Small intestine (tissue), 7 donors: ENCODE results near the gene LIMCH1. TPM values are rescaled to one million over a fixed set of nuclear protein-coding genes. Genes with fewer than 3 reads are reported as not detected.

Source experiments
- DNase-seq, 2 donors: peaks; one replicate each; pipeline versions ENCODE4 v3.0.0 to v3.0.0-alpha.2; 2013
- FAIRE-seq: peaks from 2 replicates; lab custom pipeline; 2012; peaks lifted over from hg19 to GRCh38; lab: Jason Lieb, UNC
- H3K27ac ChIP-seq, 3 donors: one replicate each; pipeline ENCODE4 v1.5.1; 2013; ENCODE audit warnings: low read length in 2 of 3, mild to moderate bottlenecking in 2 of 3, control low read depth in 1 of 3, inconsistent platforms in 1 of 3, low read depth in 1 of 3, moderate library complexity in 1 of 3
- H3K27me3 ChIP-seq, 3 donors: one replicate each; pipeline ENCODE4 v1.6.1; 2013; ENCODE audit warnings: low read length in 3 of 3, inconsistent platforms in 1 of 3; ENCODE audit not compliant: control insufficient read depth in 3 of 3, insufficient read depth in 3 of 3
- H3K36me3 ChIP-seq, 3 donors: one replicate each; pipeline ENCODE4 v1.6.1; 2013; ENCODE audit warnings: low read length in 3 of 3, inconsistent platforms in 1 of 3, low read depth in 1 of 3, mild to moderate bottlenecking in 1 of 3, moderate library complexity in 1 of 3; ENCODE audit not compliant: control insufficient read depth in 3 of 3, insufficient read depth in 2 of 3
- H3K4me1 ChIP-seq, 3 donors: one replicate each; pipeline ENCODE4 v1.6.1; 2013; ENCODE audit warnings: low read length in 2 of 3, inconsistent platforms in 1 of 3, low read depth in 1 of 3, mild to moderate bottlenecking in 1 of 3, moderate library complexity in 1 of 3; ENCODE audit not compliant: control insufficient read depth in 3 of 3, insufficient read depth in 2 of 3
- H3K4me3 ChIP-seq, 3 donors: one replicate each; pipeline ENCODE4 v1.5.1; 2013; ENCODE audit warnings: low read length in 3 of 3, control low read depth in 1 of 3, inconsistent platforms in 1 of 3, low read depth in 1 of 3, mild to moderate bottlenecking in 1 of 3, moderate library complexity in 1 of 3
- H3K9me3 ChIP-seq, 2 donors: one replicate each; pipeline ENCODE4 v1.6.1; 2013; ENCODE audit warnings: low read depth in 1 of 2, low read length in 1 of 2; ENCODE audit not compliant: control insufficient read depth in 2 of 2, insufficient read depth in 1 of 2
- WGBS, 3 donors: extraction: QIAGEN DNeasy Blood & Tissue Kit; methylation state at CpG; one replicate each; pipeline ENCODE4 v1.1.7; 2013; 5-methylcytosine and 5-hydroxymethylcytosine counted together
- polyA plus RNA-seq, 4 donors: library from polyadenylated mRNA; stranded (reverse) in 3 of 4; unstranded in 1 of 4; fragments of 200-250 nt in 3 of 4; fragments of 120-200 nt in 1 of 4; gene quantifications; one replicate each; pipeline versions ENCODE4 v1.2.1 to v1.2.3, GENCODE V29; 2013
- donor health status: healthy with polysubstance abuse.
- donor health status: control.
- donor health status: control.
- donor health status: Bipolar disorder and iron deficiency.
- donor health status: healthy.

The LIMCH1 gene
- polyA plus RNA-seq, 4 donors: 1.6 to 10.8 (median 4.1) TPM

GRCh38 chr4:41715155-41715554, 177.2 kb downstream of the LIMCH1 start:
- FAIRE-seq: no peak
- Histone ChIP-seq H3K4me3 (no peak overlapping the region), H3K4me1 (no peaks in the 10 kb centered on the region), H3K27me3 (peaks cover 0 to 4% (median 0%) of the 10 kb centered on the region in 3 donors), H3K9me3 (no peaks in the 10 kb centered on the region), H3K27ac (no peak overlapping the region), H3K36me3 (no peaks in the 10 kb centered on the region)
- 64 to 84% (median 82%) methylated on average over 1 of the region's 1 CpG for WGBS, 3 donors
- no peak for DNase-seq

- H3K27ac ChIP-seq: no peak overlapping the region
- FAIRE-seq: no peak
- no peak overlapping the region for H3K4me3 ChIP-seq
These were observed 180.9 kb downstream of the LIMCH1 start for GRCh38 chr4:41718907-41719306.

GRCh38 chr4:41719417-41719816, 181.5 kb downstream of the LIMCH1 start:
- H3K27ac ChIP-seq: no peak overlapping the region
- no peaks in the 10 kb centered on the region for H3K4me1 ChIP-seq
- no peak overlapping the region for H3K4me3 ChIP-seq
- DNase-seq: no peak
- 78 to 85% (median 83%) methylated on average over 2 of the region's 2 CpGs for WGBS, 3 donors
- H3K36me3 ChIP-seq: no peaks in the 10 kb centered on the region
- FAIRE-seq: no peak
- H3K9me3 ChIP-seq: no peaks in the 10 kb centered on the region
- peaks cover 0 to 4% (median 0%) of the 10 kb centered on the region in 3 donors for H3K27me3 ChIP-seq

More at GRCh38 chr4:41718907-41719306, 180.9 kb downstream of the LIMCH1 start:
- no peaks in the 10 kb centered on the region for H3K4me1 ChIP-seq
- no peaks in the 10 kb centered on the region for H3K9me3 ChIP-seq
- DNase-seq: no peak
- H3K36me3 ChIP-seq: no peaks in the 10 kb centered on the region
- H3K27me3 ChIP-seq: peaks cover 0 to 4% (median 0%) of the 10 kb centered on the region in 3 donors

- Histone ChIP-seq H3K27ac (no peak overlapping the region), H3K4me1 (no peaks in the 10 kb centered on the region), H3K9me3 (peaks cover 0 to 2% of the 10 kb centered on the region in 2 donors), H3K27me3 (peaks cover 0 to 8% (median 0%) of the 10 kb centered on the region in 3 donors), H3K36me3 (no peaks in the 10 kb centered on the region), H3K4me3 (no peak overlapping the region)
- WGBS, 3 donors: 92 to 95% (median 93%) methylated on average over 1 of the region's 1 CpG
- no peak for FAIRE-seq
- DNase-seq: no peak
These were observed 184.2 kb downstream of the LIMCH1 start for GRCh38 chr4:41722181-41722580.

DNA sequence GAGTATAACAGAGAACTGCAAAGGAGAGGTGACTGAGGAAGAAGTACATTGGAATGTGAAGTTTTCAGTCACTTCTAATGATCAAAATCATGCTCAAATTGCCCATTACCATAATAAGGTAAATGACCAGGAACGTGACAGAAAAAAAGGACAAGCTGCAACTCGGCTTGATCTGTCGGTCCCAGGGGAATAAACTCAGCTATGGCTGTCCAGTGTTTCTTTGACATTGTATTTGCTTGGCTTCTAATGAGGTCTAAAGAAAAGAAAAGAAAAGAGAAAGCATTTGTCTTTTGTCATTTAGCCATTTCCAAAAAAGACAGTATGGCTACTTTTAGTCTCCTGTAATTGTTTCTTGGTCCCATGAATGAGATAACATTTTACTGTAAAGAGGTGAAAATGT, 185.3 kb downstream of the LIMCH1 start:
- WGBS, 3 donors: 77 to 82% (median 78%) methylated on average over 3 of the region's 3 CpGs
- H3K4me1 ChIP-seq: no peaks in the 10 kb centered on the region
- DNase-seq (no peak), FAIRE-seq (no peak)
- H3K9me3 ChIP-seq: peaks cover 0 to 2% of the 10 kb centered on the region in 2 donors
- H3K27ac ChIP-seq: no peak overlapping the region
- no peaks in the 10 kb centered on the region for H3K36me3 ChIP-seq
- H3K27me3 ChIP-seq: peaks cover 0 to 5% (median 0%) of the 10 kb centered on the region in 3 donors
- no peak overlapping the region for H3K4me3 ChIP-seq

DNA sequence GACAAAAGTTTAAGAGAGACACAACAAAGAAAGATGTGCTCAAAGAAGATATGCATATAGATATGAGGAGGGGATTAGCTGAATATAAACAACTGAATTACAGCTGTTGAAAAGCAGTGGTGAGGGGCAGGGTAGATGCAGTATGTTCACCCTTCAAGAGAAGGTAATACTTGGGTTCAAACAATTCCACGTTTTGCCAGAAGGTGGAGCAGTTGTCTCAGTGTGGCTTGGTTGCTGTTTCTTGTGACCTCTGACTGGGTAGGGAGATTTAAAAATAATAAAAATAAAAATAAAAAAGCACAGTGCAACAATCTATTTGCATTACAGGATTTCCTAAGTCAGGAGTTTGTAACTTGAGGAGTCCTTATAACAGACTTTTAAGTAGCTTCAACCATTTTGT, 187.3 kb downstream of the LIMCH1 start:
- H3K27me3 ChIP-seq: peaks cover 0 to 7% (median under 1%) of the 10 kb centered on the region in 3 donors
- H3K36me3 ChIP-seq: no peaks in the 10 kb centered on the region
- 2 to 8% (median 4%) methylated on average over 1 of the region's 1 CpG for WGBS, 3 donors
- DNase-seq (no peak), FAIRE-seq (no peak)
- no peak overlapping the region for H3K4me3 ChIP-seq
- no peak overlapping the region for H3K27ac ChIP-seq
- peaks cover 0 to 2% of the 10 kb centered on the region in 2 donors for H3K9me3 ChIP-seq
- H3K4me1 ChIP-seq: no peaks in the 10 kb centered on the region

- H3K4me1 ChIP-seq: no peaks in the 10 kb centered on the region
- H3K27ac ChIP-seq: no peak overlapping the region
- FAIRE-seq (no peak), DNase-seq (no peak)
- 69 to 71% (median 70%) methylated on average over 4 of the region's 4 CpGs for WGBS, 3 donors
- H3K4me3 ChIP-seq: no peak overlapping the region
- H3K27me3 ChIP-seq: peaks cover 0 to 17% (median 9%) of the 10 kb centered on the region in 3 donors
- H3K36me3 ChIP-seq: no peaks in the 10 kb centered on the region
- peaks cover 0 to 2% of the 10 kb centered on the region in 2 donors for H3K9me3 ChIP-seq
These were observed 190.1 kb downstream of the LIMCH1 start for GRCh38 chr4:41727861-41728572.

DNA sequence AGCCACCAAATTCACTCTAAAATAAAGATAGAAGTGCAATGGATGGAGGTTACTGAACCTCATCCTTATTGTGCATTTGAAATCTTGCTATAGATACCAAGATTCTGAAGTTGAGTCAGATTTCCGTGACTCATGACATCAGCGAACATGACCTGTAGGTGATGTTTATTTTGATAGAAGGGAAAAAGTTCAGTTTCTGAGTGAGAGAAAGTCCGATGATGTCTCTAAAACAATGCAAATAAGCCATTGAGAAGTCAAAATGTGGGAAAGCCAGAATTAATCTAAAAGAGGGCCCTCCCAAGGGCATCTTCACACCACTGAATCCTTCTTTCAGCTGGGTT, 190.6 kb downstream of the LIMCH1 start:
- DNase-seq: no peak
- peaks cover 0 to 17% (median 9%) of the 10 kb centered on the region in 3 donors for H3K27me3 ChIP-seq
- H3K4me3 ChIP-seq: no peak overlapping the region
- peaks cover 0 to 2% of the 10 kb centered on the region in 2 donors for H3K9me3 ChIP-seq
- WGBS, 3 donors: 67 to 79% (median 75%) methylated on average over 3 of the region's 3 CpGs
- FAIRE-seq: no peak
- no peak overlapping the region for H3K27ac ChIP-seq
- H3K36me3 ChIP-seq: no peaks in the 10 kb centered on the region
- H3K4me1 ChIP-seq: no peaks in the 10 kb centered on the region
